ENCODE results near the gene FBLN1.

DNA sequence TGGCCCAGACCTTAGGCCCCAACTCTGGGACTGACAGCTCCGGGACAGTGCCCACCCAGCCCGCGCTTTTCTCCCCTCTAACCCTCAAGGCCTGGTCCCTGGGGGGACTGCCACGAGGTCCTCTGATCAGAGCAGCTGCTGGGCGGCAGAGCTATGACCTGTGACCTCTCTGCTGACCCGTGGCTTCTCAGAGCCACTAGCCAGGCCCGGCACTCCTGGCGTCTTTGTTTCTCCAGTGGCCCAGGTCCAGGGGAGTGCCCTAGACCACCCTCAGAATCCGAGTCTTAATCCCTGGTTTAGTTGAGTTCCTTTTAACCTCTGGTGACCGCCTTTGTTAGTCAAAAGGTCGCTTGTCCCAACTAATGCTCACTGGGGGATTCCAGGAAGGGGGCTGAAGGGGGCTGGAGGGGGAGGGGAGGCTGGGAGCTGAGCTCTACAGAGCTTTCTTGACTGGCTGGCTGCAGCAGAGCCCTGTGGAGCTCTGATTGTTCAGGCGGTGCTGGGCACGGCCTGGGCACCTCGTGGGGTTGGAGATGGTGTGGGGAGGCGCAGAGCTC lies 1.2 kb downstream of the FBLN1 start:
- TF ChIP-seq POLR2A (IDR thresholded peaks at IDR 0.05; ENCODE audit: low read depth, low read length) (no peak), PAX5 (IDR thresholded peaks at IDR 0.05; ENCODE audit: insufficient read depth, low read length, severe bottlenecking) (no peak), SPI1 (IDR thresholded peaks at IDR 0.05; ENCODE audit: low read depth, low read length) (no peak), POLR2AphosphoS5 (IDR thresholded peaks at IDR 0.05; ENCODE audit: low read depth, low read length) (no peak), TAF1 (IDR thresholded peaks at IDR 0.05; ENCODE audit: low read depth, low read length) (no peak)

Data from GM12891 (cell line).